Endothelial cell of umbilical vein (primary cell): ENCODE results near the gene FLT1. TPM values are rescaled to one million over a fixed set of nuclear protein-coding genes. Genes with fewer than 3 reads are reported as not detected.

Source experiments
- BruUV-seq: library from RNA; stranded (reverse); fragments of 400-500 nt; replicated peaks from 2 replicates; lab custom pipeline; 2021; lab: Mats Ljungman, UMichigan
- CTCF ChIA-PET: fragments of 300-600, 350-600 bp; sonication (Branson Sonifier 250); formaldehyde crosslinking; loops from one replicate; lab custom pipeline; 2021; ENCODE audit warnings: antibody characterized with exemption, inconsistent platforms; lab: Charles Lee
- POLR2A ChIA-PET: fragments of 300-600, 350-600 bp; sonication (Branson Sonifier 250); formaldehyde crosslinking; loops from one replicate; lab custom pipeline; 2021; ENCODE audit warnings: antibody characterized with exemption, inconsistent platforms; lab: Charles Lee
- DNase-seq: peaks from one replicate; pipeline ENCODE4 v3.0.0-alpha.2; 2011; ENCODE audit warnings: low read depth, low spot score
- FAIRE-seq: peaks from 2 replicates; lab custom pipeline; 2011; peaks lifted over from hg19 to GRCh38; lab: Jason Lieb, UNC
- H2AFZ ChIP-seq: 2 replicates; pipeline ENCODE4 v1.6.0; 2012; ENCODE audit warnings: low read depth, low read length, control low read depth, inconsistent platforms
- H3K27ac ChIP-seq: 2 replicates; pipeline ENCODE4 v1.5.1; 2011; ENCODE audit warnings: low read depth, mild to moderate bottlenecking, control low read depth, low read length, moderate library complexity; ENCODE audit not compliant: insufficient read depth
- H3K27me3 ChIP-seq, 2 experiments: 2 replicates each; pipeline versions ENCODE4 v1.6.0 to v1.6.1; 2011; ENCODE audit warnings: low read length in 2 of 2, mixed read lengths in 1 of 2; ENCODE audit not compliant: control insufficient read depth in 2 of 2, insufficient read depth in 2 of 2
- H3K36me3 ChIP-seq, 2 experiments: 2 replicates in 1 of 2; 3 replicates in 1 of 2; pipeline ENCODE4 v1.5.1; 2011; ENCODE audit warnings: low read length in 2 of 2, mild to moderate bottlenecking in 1 of 2, moderate library complexity in 1 of 2; ENCODE audit not compliant: control insufficient read depth in 2 of 2, insufficient read depth in 2 of 2; ENCODE audit errors: extremely low read depth in 1 of 2
- H3K4me1 ChIP-seq: 3 replicates; pipeline ENCODE4 v1.5.1; 2011; ENCODE audit warnings: mild to moderate bottlenecking, low read length; ENCODE audit not compliant: control insufficient read depth, insufficient read depth; ENCODE audit errors: extremely low read depth
- H3K4me2 ChIP-seq: 2 replicates; pipeline ENCODE4 v1.6.1; 2011; ENCODE audit warnings: low read length, control low read depth, mixed read lengths; ENCODE audit not compliant: insufficient read depth
- H3K4me3 ChIP-seq, 3 experiments: fragments of 200-600 bp in 1 of 3; sonication (generic), shearing (Covaris generic) in 1 of 3; replicated peaks in 1 of 3; 2 replicates each; pipeline ENCODE4 v1.5.1; 2011 to 2016; ENCODE audit warnings: control low read depth in 3 of 3, low read length in 3 of 3, mild to moderate bottlenecking in 2 of 3, inconsistent platforms in 1 of 3, low read depth in 1 of 3, moderate library complexity in 1 of 3; ENCODE audit not compliant: insufficient read depth in 1 of 3
- H3K79me2 ChIP-seq: 2 replicates; pipeline ENCODE4 v1.6.0; 2012; ENCODE audit warnings: low read length, inconsistent platforms; ENCODE audit not compliant: control insufficient read depth, insufficient read depth
- H3K9ac ChIP-seq: replicated peaks from 2 replicates; pipeline ENCODE3; 2011; ENCODE audit warnings: low read length, control low read depth; ENCODE audit not compliant: insufficient read depth; ENCODE audit errors: extremely low read depth
- H3K9me1 ChIP-seq: replicated peaks from 3 replicates; pipeline ENCODE4 v1.6.0; 2011; ENCODE audit warnings: mild to moderate bottlenecking, low read length; ENCODE audit not compliant: control insufficient read depth, insufficient read depth; ENCODE audit errors: extremely low read depth
- H3K9me3 ChIP-seq: replicated peaks from 2 replicates; pipeline ENCODE4 v1.5.1; 2012; ENCODE audit warnings: low read length, inconsistent platforms; ENCODE audit not compliant: control insufficient read depth, insufficient read depth
- H4K20me1 ChIP-seq: replicated peaks from 2 replicates; pipeline ENCODE3; 2011; ENCODE audit warnings: mild to moderate bottlenecking, low read length; ENCODE audit not compliant: control insufficient read depth, insufficient read depth; ENCODE audit errors: extremely low read depth
- EZH2 ChIP-seq: IDR thresholded peaks from 2 replicates; pipeline ENCODE4 v1.6.1; 2012; ENCODE audit warnings: borderline replicate concordance, low read depth, mild to moderate bottlenecking, moderate library complexity, low read length, inconsistent platforms; ENCODE audit not compliant: severe bottlenecking
- FOS ChIP-seq: IDR thresholded peaks from 2 replicates; pipeline ENCODE4 v1.6.1; 2011; ENCODE audit warnings: mild to moderate bottlenecking, low read length, moderate library complexity, borderline replicate concordance; ENCODE audit not compliant: insufficient read depth
- GATA2 ChIP-seq: IDR thresholded peaks from 2 replicates; pipeline ENCODE4 v1.7.0; 2011; ENCODE audit warnings: low read depth, mild to moderate bottlenecking, moderate library complexity, mixed read lengths, low read length; ENCODE audit not compliant: insufficient read length, insufficient read depth
- JUN ChIP-seq: IDR thresholded peaks from 2 replicates; pipeline ENCODE4 v1.6.1; 2011; ENCODE audit warnings: borderline replicate concordance, low read depth; ENCODE audit not compliant: insufficient read length, insufficient read depth
- MYC ChIP-seq: IDR thresholded peaks from one replicate; pipeline ENCODE4 v1.6.1; 2011; ENCODE audit warnings: mild to moderate bottlenecking, low read depth, low read length
- POLR2A ChIP-seq: IDR thresholded peaks from 2 replicates; pipeline ENCODE4 v1.6.1; 2012; ENCODE audit warnings: low read depth, mild to moderate bottlenecking, control low read depth, low read length
- POLR2AphosphoS5 ChIP-seq: IDR thresholded peaks from 2 replicates; pipeline ENCODE4 v1.6.1; 2012; ENCODE audit warnings: low read depth, mild to moderate bottlenecking, control low read depth, low read length, moderate library complexity; ENCODE audit not compliant: insufficient read depth
- dilution Hi-C: fragments of 300-500 bp; cut with MboI; formaldehyde crosslinking; loops from one replicate; pipeline ENCODE4 v1.15.0; 2019; ENCODE audit warnings: low sequenced_read_pairs; ENCODE audit not compliant: extremely low pct_ligation_motif_present
- intact Hi-C: fragments of 100-400 bp; cut with micrococcal nuclease; formaldehyde crosslinking; loops from one replicate; pipeline ENCODE4 v1.10.0; 2022
- polyA plus RNA-seq, 4 experiments: library from polyadenylated mRNA; depleted of rRNA in 3 of 4; stranded (reverse) in 3 of 4; unstranded in 1 of 4; fragments of >200 nt; gene quantifications; 2 replicates each; pipeline versions ENCODE4 v1.2.1 to v1.2.3, GENCODE V29; 2011 to 2012; ENCODE audit warnings: missing spikeins in 1 of 4
- total RNA-seq: library from RNA; stranded (reverse); gene quantifications from 2 replicates; pipeline ENCODE4 v1.2.3, GENCODE V29; 2021
- TF ChIP-seq, protein P1 (sequence below), 2 donors: IDR thresholded peaks; 1 replicate in 1 of 2; 2 replicates in 1 of 2; pipeline ENCODE4 v1.5.1; 2011; ENCODE audit warnings: low read length in 2 of 2, mild to moderate bottlenecking in 2 of 2, moderate library complexity in 2 of 2, control low read depth in 1 of 2, inconsistent platforms in 1 of 2, low read depth in 1 of 2; ENCODE audit not compliant: insufficient read depth in 1 of 2; ENCODE audit errors: extremely low read depth in 1 of 2
- TF ChIP-seq, protein P2 (sequence below): IDR thresholded peaks from 2 replicates; pipeline ENCODE4 v1.6.1; 2011; ENCODE audit not compliant: insufficient read depth, insufficient read length

Gene FLT1
- total and polyA plus RNA-seq, 2 donors (not counting 3 experiments of a cell fraction or from before 2014, with no cell fraction given) = 16.0 to 104 TPM

- H3K79me2 ChIP-seq = peaks cover 8% of the 10 kb centered on the region
- intact Hi-C loops = loop anchor here (10.0 kb wide), 1 partner anchor 364 kb away; the partner anchor contains the start of gene PAN3
- H3K9me1 ChIP-seq = no peaks in the 10 kb centered on the region
- no peak for TF ChIP-seq POLR2A
- no peak for TF ChIP-seq EZH2
- no peak for TF ChIP-seq GATA2
- TF ChIP-seq FOS = no peak
- no peak for TF ChIP-seq MYC
- TF ChIP-seq POLR2AphosphoS5 = no peak
- TF ChIP-seq, protein P1, sequence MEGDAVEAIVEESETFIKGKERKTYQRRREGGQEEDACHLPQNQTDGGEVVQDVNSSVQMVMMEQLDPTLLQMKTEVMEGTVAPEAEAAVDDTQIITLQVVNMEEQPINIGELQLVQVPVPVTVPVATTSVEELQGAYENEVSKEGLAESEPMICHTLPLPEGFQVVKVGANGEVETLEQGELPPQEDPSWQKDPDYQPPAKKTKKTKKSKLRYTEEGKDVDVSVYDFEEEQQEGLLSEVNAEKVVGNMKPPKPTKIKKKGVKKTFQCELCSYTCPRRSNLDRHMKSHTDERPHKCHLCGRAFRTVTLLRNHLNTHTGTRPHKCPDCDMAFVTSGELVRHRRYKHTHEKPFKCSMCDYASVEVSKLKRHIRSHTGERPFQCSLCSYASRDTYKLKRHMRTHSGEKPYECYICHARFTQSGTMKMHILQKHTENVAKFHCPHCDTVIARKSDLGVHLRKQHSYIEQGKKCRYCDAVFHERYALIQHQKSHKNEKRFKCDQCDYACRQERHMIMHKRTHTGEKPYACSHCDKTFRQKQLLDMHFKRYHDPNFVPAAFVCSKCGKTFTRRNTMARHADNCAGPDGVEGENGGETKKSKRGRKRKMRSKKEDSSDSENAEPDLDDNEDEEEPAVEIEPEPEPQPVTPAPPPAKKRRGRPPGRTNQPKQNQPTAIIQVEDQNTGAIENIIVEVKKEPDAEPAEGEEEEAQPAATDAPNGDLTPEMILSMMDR (IDR thresholded peaks at IDR 0.05; ENCODE audit: extremely low read depth in 1 of 2, insufficient read depth in 1 of 2, low read depth in 1 of 2, low read length in 2 of 2) = no peak
- no peak for TF ChIP-seq JUN
- TF ChIP-seq, protein P2, sequence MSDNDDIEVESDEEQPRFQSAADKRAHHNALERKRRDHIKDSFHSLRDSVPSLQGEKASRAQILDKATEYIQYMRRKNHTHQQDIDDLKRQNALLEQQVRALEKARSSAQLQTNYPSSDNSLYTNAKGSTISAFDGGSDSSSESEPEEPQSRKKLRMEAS = no peak
- FAIRE-seq (no peak), DNase-seq (no peak)
- no peak overlapping the region for H3K4me3 ChIP-seq
- H4K20me1 ChIP-seq = no peaks in the 10 kb centered on the region
- peaks cover 12% of the 10 kb centered on the region for H3K4me1 ChIP-seq
- POLR2A ChIA-PET = no interaction called here
- no peaks in the 10 kb centered on the region for H3K36me3 ChIP-seq
- H3K4me2 ChIP-seq = no peak overlapping the region
- no TSS peak for BruUV-seq
- no peak overlapping the region for H3K27ac ChIP-seq
- CTCF ChIA-PET = interaction anchor here (1.1 to 1.7 kb wide), 3 partner anchors 35 to 174 kb away, joined by 4 to 6 read pairs (median 5); no protein-coding TSS in a partner anchor
- dilution Hi-C loops = loop anchor here (25.0 kb wide), 1 partner anchor 186 kb away; no protein-coding TSS in a partner anchor
- H3K9me3 ChIP-seq = no peaks in the 10 kb centered on the region
- no peak overlapping the region for H2AFZ ChIP-seq
- H3K27me3 ChIP-seq = no peaks in the 10 kb centered on the region
- H3K9ac ChIP-seq = no peak overlapping the region
Measured at GRCh38 chr13:28498481-28499115, 3.7 kb upstream of the FLT1 start.
